K562 (cell line): ENCODE data around the gene ISG20L2. TPM values are rescaled to one million over a fixed set of nuclear protein-coding genes. Genes with fewer than 3 reads are reported as not detected.

ENCODE experiments used
- ATF7 ChIP-seq: fragments of 450-650 bp; IDR thresholded peaks from 2 replicates; pipeline ENCODE4 v1.7.1; 2014; ENCODE audit warnings: mild to moderate bottlenecking, moderate library complexity
- CCNT2 ChIP-seq: IDR thresholded peaks from 2 replicates; pipeline ENCODE4 v1.6.1; 2011; ENCODE audit warnings: borderline replicate concordance, low read depth, mild to moderate bottlenecking, moderate library complexity, mixed read lengths, low read length; ENCODE audit not compliant: insufficient read length; ENCODE audit errors: extremely low read depth
- CTBP1 ChIP-seq: fragments of 450-650 bp; IDR thresholded peaks from 2 replicates; pipeline ENCODE4 v1.6.1; 2016; ENCODE audit warnings: borderline replicate concordance
- DMBX1 ChIP-seq: fragments of 250-450 bp; sonication (Bioruptor Pico); IDR thresholded peaks from 2 replicates; pipeline ENCODE4 v1.8.0; 2022; ENCODE audit warnings: inconsistent platforms, mild to moderate bottlenecking, moderate library complexity, borderline replicate concordance
- ETV5 ChIP-seq: sonication (generic); formaldehyde crosslinking; IDR thresholded peaks from 2 replicates; pipeline ENCODE4 v1.4.0; 2020; ENCODE audit warnings: low read depth, mild to moderate bottlenecking, missing genetic modification reagents
- EWSR1 ChIP-seq: fragments of 450-650 bp; IDR thresholded peaks from 2 replicates; pipeline ENCODE4 v1.6.1; 2018; ENCODE audit warnings: borderline replicate concordance, mild to moderate bottlenecking, low read depth, moderate library complexity; ENCODE audit not compliant: partially characterized antibody
- NR1H2 ChIP-seq: sonication (generic); formaldehyde crosslinking; IDR thresholded peaks from 2 replicates; pipeline ENCODE4 v1.4.0; 2020; ENCODE audit warnings: mild to moderate bottlenecking, missing genetic modification reagents
- PCBP1 ChIP-seq: fragments of 200-400 bp; formaldehyde crosslinking; IDR thresholded peaks from 2 replicates; pipeline ENCODE4 v1.6.1; 2018; ENCODE audit warnings: mild to moderate bottlenecking, low read depth, low read length; ENCODE audit not compliant: poor library complexity, severe bottlenecking
- PTRF ChIP-seq: fragments of 450-650 bp; IDR thresholded peaks from 2 replicates; pipeline ENCODE4 v1.6.1; 2016; ENCODE audit warnings: mild to moderate bottlenecking, missing genetic modification characterization, missing compliant biosample characterization
- RCOR1 ChIP-seq, 2 experiments: IDR thresholded peaks; 2 replicates each; pipeline ENCODE4 v1.6.1; 2012; ENCODE audit warnings: low read depth in 2 of 2, low read length in 2 of 2, borderline replicate concordance in 1 of 2, improper control_type of control experiment in 1 of 2
- RFX5 ChIP-seq: IDR thresholded peaks from 2 replicates; pipeline ENCODE4 v1.6.1; 2011; ENCODE audit warnings: low read depth, mild to moderate bottlenecking, improper control_type of control experiment, low read length
- RFX7 ChIP-seq: fragments of 250-450 bp; sonication (Bioruptor Pico); IDR thresholded peaks from 2 replicates; pipeline ENCODE4 v1.5.1; 2021; ENCODE audit warnings: mild to moderate bottlenecking
- RNF2 ChIP-seq: sonication (generic); IDR thresholded peaks from 2 replicates; pipeline ENCODE4 v1.6.1; 2016
- SMAD2 ChIP-seq: fragments of 150-350 bp; IDR thresholded peaks from 2 replicates; pipeline ENCODE4 v1.6.1; 2014; ENCODE audit warnings: low read depth, mild to moderate bottlenecking, low read length
- SRSF3 ChIP-seq: fragments of 200-400 bp; formaldehyde crosslinking; IDR thresholded peaks from 2 replicates; pipeline ENCODE4 v1.6.1; 2016; ENCODE audit warnings: mild to moderate bottlenecking, low read length, moderate library complexity; ENCODE audit not compliant: insufficient read depth
- SRSF7 ChIP-seq: fragments of 200-400 bp; formaldehyde crosslinking; optimal IDR thresholded peaks from 2 replicates; pipeline ENCODE3; 2017; ENCODE audit warnings: mild to moderate bottlenecking, low read depth, low read length
- XRCC5 ChIP-seq: fragments of 200-400 bp; formaldehyde crosslinking; IDR thresholded peaks from 2 replicates; pipeline ENCODE4 v1.6.1; 2017; ENCODE audit warnings: low read depth, mild to moderate bottlenecking, low read length
- ZC3H8 ChIP-seq: fragments of 450-650 bp; IDR thresholded peaks from 2 replicates; pipeline ENCODE4 v1.6.1; 2017
- ZNF561 ChIP-seq: fragments of 450-650 bp; formaldehyde crosslinking; conservative IDR thresholded peaks from 2 replicates; pipeline ENCODE4 v1.4.0; 2020; ENCODE audit warnings: mild to moderate bottlenecking, moderate library complexity
- ZNF696 ChIP-seq: fragments of 250-450 bp; sonication (Bioruptor Pico); conservative IDR thresholded peaks from 2 replicates; pipeline ENCODE4 v1.4.0; 2020; ENCODE audit warnings: mild to moderate bottlenecking, moderate library complexity
- polyA plus RNA-seq, 8 experiments: library from polyadenylated mRNA; depleted of rRNA in 4 of 8; stranded (reverse) in 5 of 8; unstranded in 3 of 8; fragments of >200 nt; fragmentation: Nextera tagmentation in 2 of 8; fragmentation: Illumina TruSeq in 1 of 8; extraction: Ambion mirVana in 2 of 8; extraction: Trizol in 1 of 8; gene quantifications; 2 replicates each; pipeline versions ENCODE4 v1.2.1 to v1.2.3, GENCODE V29; 2011 to 2014; ENCODE audit warnings: inconsistent platforms in 1 of 8, missing spikeins in 1 of 8
- total RNA-seq, 7 experiments: library from RNA; depleted of rRNA in 6 of 7; stranded (reverse); fragments of >200 nt in 6 of 7; fragmentation: Illumina TruSeq in 2 of 7; extraction: Trizol in 2 of 7; gene quantifications; 2 replicates each; pipeline versions ENCODE4 v1.2.1 to v1.2.3, GENCODE V29; 2011 to 2021; ENCODE audit warnings: low replicate concordance in 1 of 7
- TF ChIP-seq, protein P1 (sequence below): fragments of 450-650 bp; IDR thresholded peaks from 2 replicates; pipeline ENCODE4 v1.6.1; 2017; ENCODE audit warnings: mild to moderate bottlenecking, moderate library complexity
- TF ChIP-seq, protein P2 (sequence below): sonication (generic); formaldehyde crosslinking; IDR thresholded peaks from 2 replicates; pipeline ENCODE4 v1.9.0; 2022; ENCODE audit warnings: mild to moderate bottlenecking, missing genetic modification reagents
- TF ChIP-seq, protein P3 (sequence below): fragments of 450-650 bp; formaldehyde crosslinking; IDR thresholded peaks from 2 replicates; pipeline ENCODE4 v1.4.0; 2020; ENCODE audit warnings: mild to moderate bottlenecking, mixed read lengths
- TF ChIP-seq, protein P4 (sequence below): sonication (generic); formaldehyde crosslinking; IDR thresholded peaks from 2 replicates; pipeline ENCODE4 v1.9.0; 2022; ENCODE audit warnings: mild to moderate bottlenecking, missing genetic modification reagents

The ISG20L2 gene
- total and polyA plus RNA-seq, 9 of the 15 experiments (the other 6 are each of a cell fraction or from before 2014, with no cell fraction given) = 21.3 to 130 (median 50.3) TPM

DNA sequence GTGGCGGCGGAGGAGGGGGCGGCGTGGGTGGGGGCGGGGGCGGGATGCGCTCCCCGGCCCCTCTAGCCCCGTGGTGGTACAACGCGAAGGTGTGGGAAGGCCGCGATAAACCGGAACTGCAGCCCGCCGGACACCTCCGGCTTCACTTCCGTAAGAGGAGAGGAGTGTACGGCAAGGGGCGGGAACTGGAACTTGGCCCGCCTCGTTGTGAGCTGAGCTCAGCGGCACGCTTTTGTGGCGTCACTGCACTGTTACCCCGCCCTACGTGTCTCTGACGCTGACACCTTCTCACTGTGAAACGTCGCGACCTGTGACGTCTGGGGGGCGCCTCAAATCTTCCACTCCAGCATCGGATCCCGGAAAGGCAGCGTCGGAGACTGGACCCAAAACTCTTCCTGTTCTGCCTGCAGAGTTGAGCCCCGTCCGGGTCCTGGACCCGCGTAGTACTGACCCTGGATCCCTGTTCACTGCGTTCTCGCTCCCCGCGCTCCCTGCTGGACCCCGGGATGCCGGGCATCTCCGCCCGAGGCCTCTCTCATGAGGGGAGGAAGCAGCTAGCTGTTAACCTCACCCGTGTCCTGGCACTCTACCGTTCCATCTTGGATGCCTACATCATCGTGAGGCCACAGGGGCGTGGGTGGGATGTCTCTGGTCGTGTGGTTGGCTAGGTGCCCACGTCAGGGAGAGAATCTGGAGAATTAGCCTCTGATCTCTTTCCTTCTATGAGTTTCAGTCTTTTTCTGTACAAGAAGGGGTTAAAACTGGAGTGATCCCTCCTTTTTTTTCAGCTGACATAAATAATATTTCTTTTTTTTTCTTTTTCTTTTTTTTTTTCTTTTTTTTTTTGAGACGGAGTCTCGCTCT, at the start of gene ISG20L2 (continued):
- TF ChIP-seq, protein P1, sequence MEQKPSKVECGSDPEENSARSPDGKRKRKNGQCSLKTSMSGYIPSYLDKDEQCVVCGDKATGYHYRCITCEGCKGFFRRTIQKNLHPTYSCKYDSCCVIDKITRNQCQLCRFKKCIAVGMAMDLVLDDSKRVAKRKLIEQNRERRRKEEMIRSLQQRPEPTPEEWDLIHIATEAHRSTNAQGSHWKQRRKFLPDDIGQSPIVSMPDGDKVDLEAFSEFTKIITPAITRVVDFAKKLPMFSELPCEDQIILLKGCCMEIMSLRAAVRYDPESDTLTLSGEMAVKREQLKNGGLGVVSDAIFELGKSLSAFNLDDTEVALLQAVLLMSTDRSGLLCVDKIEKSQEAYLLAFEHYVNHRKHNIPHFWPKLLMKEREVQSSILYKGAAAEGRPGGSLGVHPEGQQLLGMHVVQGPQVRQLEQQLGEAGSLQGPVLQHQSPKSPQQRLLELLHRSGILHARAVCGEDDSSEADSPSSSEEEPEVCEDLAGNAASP = no peak
- TF ChIP-seq ZNF561 (CRISPR knock-in tag) (no peak), PCBP1 (no peak), NR1H2 (no peak), ZC3H8 (no peak), XRCC5 (no peak), SRSF3 (no peak), SRSF7 (no peak), PTRF (tag) (no peak), ZNF696 (CRISPR knock-in tag) (no peak), EWSR1 (no peak), RNF2 (no peak; the same call in 1 of the 2 replicates), SMAD2 (no peak), RFX7 (CRISPR knock-in tag) (no peak), DMBX1 (CRISPR knock-in tag) (no peak), CTBP1 (peak; percentile 84), CCNT2 (no peak), RFX5 (peak; percentile 35; the same call in 1 of the 2 replicates), ATF7 (peak; percentile 96), ETV5 (CRISPR knock-in tag) (peak; percentile 66), RCOR1 (IDR thresholded peaks at IDR 0.05; ENCODE audit: borderline replicate concordance in 1 of 2, low read depth in 2 of 2, low read length in 2 of 2) (0 out of 4 replicates have a peak, but pooled peaks of 1 of the 2 experiments have one; percentile 43)
- TF ChIP-seq, protein P2, sequence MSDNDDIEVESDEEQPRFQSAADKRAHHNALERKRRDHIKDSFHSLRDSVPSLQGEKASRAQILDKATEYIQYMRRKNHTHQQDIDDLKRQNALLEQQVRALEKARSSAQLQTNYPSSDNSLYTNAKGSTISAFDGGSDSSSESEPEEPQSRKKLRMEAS (CRISPR knock-in tag) = peak; percentile 42; the same call in 1 of the 2 replicates
- TF ChIP-seq, protein P3, sequence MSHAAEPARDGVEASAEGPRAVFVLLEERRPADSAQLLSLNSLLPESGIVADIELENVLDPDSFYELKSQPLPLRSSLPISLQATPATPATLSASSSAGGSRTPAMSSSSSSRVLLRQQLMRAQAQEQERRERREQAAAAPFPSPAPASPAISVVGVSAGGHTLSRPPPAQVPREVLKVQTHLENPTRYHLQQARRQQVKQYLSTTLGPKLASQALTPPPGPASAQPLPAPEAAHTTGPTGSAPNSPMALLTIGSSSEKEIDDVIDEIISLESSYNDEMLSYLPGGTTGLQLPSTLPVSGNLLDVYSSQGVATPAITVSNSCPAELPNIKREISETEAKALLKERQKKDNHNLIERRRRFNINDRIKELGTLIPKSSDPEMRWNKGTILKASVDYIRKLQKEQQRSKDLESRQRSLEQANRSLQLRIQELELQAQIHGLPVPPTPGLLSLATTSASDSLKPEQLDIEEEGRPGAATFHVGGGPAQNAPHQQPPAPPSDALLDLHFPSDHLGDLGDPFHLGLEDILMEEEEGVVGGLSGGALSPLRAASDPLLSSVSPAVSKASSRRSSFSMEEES (CRISPR knock-in tag) = no peak
- TF ChIP-seq, protein P4, sequence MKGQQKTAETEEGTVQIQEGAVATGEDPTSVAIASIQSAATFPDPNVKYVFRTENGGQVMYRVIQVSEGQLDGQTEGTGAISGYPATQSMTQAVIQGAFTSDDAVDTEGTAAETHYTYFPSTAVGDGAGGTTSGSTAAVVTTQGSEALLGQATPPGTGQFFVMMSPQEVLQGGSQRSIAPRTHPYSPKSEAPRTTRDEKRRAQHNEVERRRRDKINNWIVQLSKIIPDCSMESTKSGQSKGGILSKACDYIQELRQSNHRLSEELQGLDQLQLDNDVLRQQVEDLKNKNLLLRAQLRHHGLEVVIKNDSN = peak; percentile 31; the same call in 1 of the 2 replicates
